Choroid plexus epithelial cell (primary cell): ENCODE measurements around the gene SIMC1.

Source experiments
- DNase-seq: peaks from one replicate; pipeline ENCODE4 v3.0.0-alpha.2; 2010; ENCODE audit warnings: low read depth
- H3K4me3 ChIP-seq: 2 replicates; pipeline ENCODE4 v1.5.1; 2011; ENCODE audit warnings: low read depth, mild to moderate bottlenecking, control low read depth, low read length, moderate library complexity
- TF ChIP-seq, protein P1 (sequence below): conservative IDR thresholded peaks from 2 replicates; pipeline ENCODE4 v1.5.1; 2011; ENCODE audit warnings: low read depth, mild to moderate bottlenecking, control low read depth, inconsistent platforms, low read length, moderate library complexity

Gene SIMC1

DNA sequence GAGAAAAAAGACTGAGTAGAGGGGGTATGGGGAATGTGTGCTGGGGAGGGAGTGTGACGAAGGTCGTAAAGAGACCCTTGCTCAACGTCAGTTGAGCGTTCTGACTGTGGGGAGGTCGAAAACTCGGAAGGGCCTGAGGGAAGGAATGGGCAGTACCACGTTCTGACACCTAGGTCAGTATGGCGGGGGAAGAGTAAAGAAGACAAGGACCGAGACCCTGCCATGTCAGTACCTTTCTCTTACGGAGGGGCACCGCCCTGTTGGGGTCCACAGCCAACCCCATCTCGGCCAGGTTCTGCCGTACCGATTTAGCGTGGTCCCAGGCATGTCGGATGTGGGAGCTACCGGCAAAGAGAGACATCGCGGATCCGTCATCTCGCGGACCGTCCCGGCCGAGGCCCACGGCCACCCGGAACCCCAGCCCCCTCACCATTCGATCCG lies 149.8 kb downstream of the SIMC1 start:
- peak; percentile 29 for DNase-seq
- TF ChIP-seq, protein P1, sequence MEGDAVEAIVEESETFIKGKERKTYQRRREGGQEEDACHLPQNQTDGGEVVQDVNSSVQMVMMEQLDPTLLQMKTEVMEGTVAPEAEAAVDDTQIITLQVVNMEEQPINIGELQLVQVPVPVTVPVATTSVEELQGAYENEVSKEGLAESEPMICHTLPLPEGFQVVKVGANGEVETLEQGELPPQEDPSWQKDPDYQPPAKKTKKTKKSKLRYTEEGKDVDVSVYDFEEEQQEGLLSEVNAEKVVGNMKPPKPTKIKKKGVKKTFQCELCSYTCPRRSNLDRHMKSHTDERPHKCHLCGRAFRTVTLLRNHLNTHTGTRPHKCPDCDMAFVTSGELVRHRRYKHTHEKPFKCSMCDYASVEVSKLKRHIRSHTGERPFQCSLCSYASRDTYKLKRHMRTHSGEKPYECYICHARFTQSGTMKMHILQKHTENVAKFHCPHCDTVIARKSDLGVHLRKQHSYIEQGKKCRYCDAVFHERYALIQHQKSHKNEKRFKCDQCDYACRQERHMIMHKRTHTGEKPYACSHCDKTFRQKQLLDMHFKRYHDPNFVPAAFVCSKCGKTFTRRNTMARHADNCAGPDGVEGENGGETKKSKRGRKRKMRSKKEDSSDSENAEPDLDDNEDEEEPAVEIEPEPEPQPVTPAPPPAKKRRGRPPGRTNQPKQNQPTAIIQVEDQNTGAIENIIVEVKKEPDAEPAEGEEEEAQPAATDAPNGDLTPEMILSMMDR, result no peak
- peak overlapping the region; percentile 92 for H3K4me3 ChIP-seq

- TF ChIP-seq, protein P1, result no peak
- peak; percentile 99 for DNase-seq
- peak within 1 kb of the TSS; percentile 92 for H3K4me3 ChIP-seq
These were observed 150.4 kb downstream of the SIMC1 start, which contains the start of the genes HIGD2A and NOP16 for GRCh38 chr5:176388444-176389134. Gene HIGD2A (plus strand): TSS chr5:176388751. CDS start chr5:176388820, 69 bp downstream. Gene NOP16 (minus strand): TSS chr5:176388598. CDS start chr5:176388539, 59 bp downstream.

DNA sequence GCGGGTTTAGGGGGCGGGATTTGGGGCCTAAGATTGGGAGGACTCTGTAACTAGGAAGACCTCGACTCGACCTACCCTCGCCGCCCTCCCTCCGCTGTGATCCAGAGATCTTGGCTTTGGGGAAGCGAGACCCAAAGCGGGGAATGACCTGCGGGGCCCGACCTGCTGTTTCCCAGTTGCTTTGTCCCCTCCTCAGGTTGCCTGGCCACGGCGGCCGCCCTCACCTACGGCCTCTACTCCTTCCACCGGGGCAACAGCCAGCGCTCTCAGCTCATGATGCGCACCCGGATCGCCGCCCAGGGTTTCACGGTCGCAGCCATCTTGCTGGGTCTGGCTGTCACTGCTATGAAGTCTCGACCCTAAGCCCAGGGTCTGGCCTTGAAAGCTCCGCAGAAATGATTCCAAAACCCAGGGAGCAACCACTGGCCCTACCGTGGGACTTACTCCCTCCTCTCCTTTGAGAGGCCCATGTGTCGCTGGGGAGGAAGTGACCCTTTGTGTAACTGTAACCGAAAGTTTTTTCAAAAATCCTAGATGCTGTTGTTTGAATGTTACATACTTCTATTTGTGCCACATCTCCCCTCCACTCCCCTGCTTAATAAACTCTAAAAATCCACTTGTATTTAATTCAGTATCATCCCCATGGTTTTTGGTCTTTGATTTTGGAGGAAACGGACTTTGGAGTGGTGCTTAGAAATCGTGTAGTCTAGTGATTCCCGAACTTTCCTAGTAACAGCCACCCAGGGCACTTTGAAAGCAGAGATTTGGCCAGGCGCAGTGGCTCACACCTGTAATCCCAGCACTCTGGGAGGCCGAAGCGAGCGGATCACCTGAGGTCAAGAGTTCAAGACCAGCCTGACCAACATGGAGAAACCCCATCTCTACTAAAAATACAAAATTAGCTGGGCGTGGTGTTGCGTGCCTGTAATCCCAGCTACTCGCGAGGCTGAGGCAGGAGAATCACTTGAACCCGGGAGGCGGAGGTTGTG lies 151.2 kb downstream of the SIMC1 start:
- TF ChIP-seq, protein P1, result no peak
- peak overlapping the region; percentile 92 for H3K4me3 ChIP-seq
- DNase-seq, result no peak

DNA sequence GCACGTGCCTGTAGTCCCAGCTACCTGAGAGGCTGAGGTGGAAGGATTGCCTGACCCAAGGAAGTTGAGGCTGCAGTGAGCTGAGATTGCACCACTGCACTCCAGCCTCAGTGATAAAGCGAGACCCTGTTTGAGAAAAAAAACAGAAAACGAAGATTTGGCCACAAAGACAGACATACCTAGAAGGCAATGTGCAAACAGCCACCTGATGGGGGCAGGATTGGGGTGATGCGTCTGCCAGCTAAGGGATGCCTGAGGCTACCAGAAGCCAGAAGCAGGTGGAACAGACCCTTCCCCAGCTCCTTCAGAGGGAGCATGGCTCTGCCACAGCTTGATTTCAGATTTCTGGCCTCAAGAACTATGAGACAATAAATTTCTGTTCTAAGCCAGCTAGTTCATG lies 153.3 kb downstream of the SIMC1 start:
- DNase-seq, result no peak
- TF ChIP-seq, protein P1, result no peak
- H3K4me3 ChIP-seq, result no peak overlapping the region

DNA sequence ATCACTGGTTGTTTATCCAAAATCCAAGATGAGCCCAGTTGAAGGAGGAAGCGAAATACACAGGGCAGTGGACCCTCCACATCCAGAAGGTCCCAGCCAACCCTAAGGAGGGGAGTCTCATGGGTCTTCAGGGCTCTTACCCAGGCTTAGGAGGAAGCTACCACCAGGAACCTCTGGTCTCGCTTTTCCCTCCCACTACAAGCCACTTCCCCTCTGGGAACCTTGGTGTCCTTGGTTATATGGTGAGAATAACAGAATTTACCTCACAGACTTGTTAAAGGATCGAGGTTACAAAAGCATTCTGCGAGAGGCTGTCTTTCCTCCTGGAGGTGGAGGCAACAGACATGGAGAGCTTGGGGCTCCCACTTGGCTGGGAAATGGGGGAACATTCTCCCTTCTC lies 153.8 kb downstream of the SIMC1 start:
- no peak for DNase-seq
- TF ChIP-seq, protein P1, result no peak
- no peak overlapping the region for H3K4me3 ChIP-seq

DNA sequence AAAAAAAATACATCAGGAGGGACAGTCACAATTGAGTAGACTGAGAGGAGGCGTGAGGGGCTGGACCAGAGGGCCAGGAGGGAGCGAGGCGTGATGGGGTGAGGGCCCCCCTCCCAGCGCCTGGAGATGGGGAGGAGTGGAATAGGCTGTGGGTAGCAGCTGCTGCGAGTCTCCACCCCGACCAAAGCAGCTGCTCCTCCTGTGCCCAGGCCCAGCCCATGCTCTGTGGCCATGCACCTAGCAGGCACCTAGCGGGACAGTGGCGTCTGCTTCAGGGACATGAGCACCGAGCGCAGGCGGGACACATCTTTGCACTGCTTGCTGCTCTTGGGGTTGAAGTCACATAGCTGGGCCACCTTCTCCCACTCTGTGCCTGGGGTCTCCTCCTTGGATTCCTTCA lies 154.3 kb downstream of the SIMC1 start:
- DNase-seq, result no peak
- TF ChIP-seq, protein P1, result no peak
- no peak overlapping the region for H3K4me3 ChIP-seq
